Breast epithelium (tissue), 4 donors: ENCODE measurements around the gene PLPPR1. TPM values are rescaled to one million over a fixed set of nuclear protein-coding genes. Genes with fewer than 3 reads are reported as not detected.

ENCODE experiments used
- DNase-seq, 2 donors: peaks; one replicate each; pipeline ENCODE4 v3.0.0-alpha.2; 2019; ENCODE audit warnings: low spot score in 2 of 2
- H3K27ac ChIP-seq, 2 donors: fragments of 200-600 bp; sonication (generic) in 1 of 2; one replicate each; pipeline ENCODE4 v1.5.1; 2016 to 2019; ENCODE audit warnings: mild to moderate bottlenecking in 1 of 2
- H3K27me3 ChIP-seq, 2 donors: fragments of 200-600 bp; sonication (generic) in 1 of 2; one replicate each; pipeline versions ENCODE4 v1.5.1 to v1.6.0; 2017 to 2019; ENCODE audit warnings: control low read depth in 1 of 2, mild to moderate bottlenecking in 1 of 2
- H3K36me3 ChIP-seq: fragments of 200-600 bp; one replicate; pipeline ENCODE4 v1.5.1; 2019
- H3K4me1 ChIP-seq, 2 donors: fragments of 200-600 bp; sonication (generic); one replicate each; pipeline ENCODE4 v1.5.1; 2016 to 2019; ENCODE audit warnings: control low read depth in 1 of 2
- H3K4me3 ChIP-seq, 3 donors: fragments of 200-600 bp; sonication (generic); 1 replicate in 2 of 3; 2 replicates in 1 of 3; pipeline ENCODE4 v1.5.1; 2016 to 2019; ENCODE audit warnings: mild to moderate bottlenecking in 3 of 3, moderate library complexity in 2 of 3
- H3K9me3 ChIP-seq, 2 donors: fragments of 200-600 bp; sonication (generic) in 1 of 2; one replicate each; pipeline ENCODE4 v1.5.1; 2016 to 2019; ENCODE audit warnings: control low read depth in 1 of 2
- CTCF ChIP-seq, 3 donors: fragments of 450-650 bp; IDR thresholded peaks; one replicate each; pipeline ENCODE4 v1.5.1; 2016 to 2017; ENCODE audit warnings: antibody characterized with exemption in 3 of 3, mild to moderate bottlenecking in 3 of 3, moderate library complexity in 3 of 3
- POLR2A ChIP-seq: fragments of 450-650 bp; IDR thresholded peaks from one replicate; pipeline ENCODE4 v1.6.1; 2016; ENCODE audit warnings: antibody characterized with exemption, mild to moderate bottlenecking, moderate library complexity
- POLR2AphosphoS5 ChIP-seq, 3 donors: sonication (generic); formaldehyde crosslinking; IDR thresholded peaks; one replicate each; pipeline ENCODE4 v1.6.1; 2017; ENCODE audit warnings: antibody characterized with exemption in 3 of 3
- intact Hi-C: fragments of 100-400 bp; cut with DNase I; formaldehyde crosslinking; loops from one replicate; pipeline ENCODE4 v1.15.1; 2023; ENCODE audit warnings: low total_unique reads
- total RNA-seq, 3 donors: library from RNA; depleted of rRNA; stranded (reverse); fragments of >200 nt; gene quantifications; one replicate each; pipeline ENCODE4 v1.1.0, GENCODE V29; 2016

Gene PLPPR1
- total RNA-seq, 3 donors from 2014 or later = 0.66 to 2.2 TPM; not detected in 1

GRCh38 chr9:101165131-101165530 lies 136.6 kb downstream of the PLPPR1 start:
- Histone ChIP-seq H3K27ac (no peak overlapping the region), H3K9me3 (no peaks in the 10 kb centered on the region), H3K4me1 (no peaks in the 10 kb centered on the region), H3K4me3 (no peak overlapping the region), H3K36me3 (no peaks in the 10 kb centered on the region), H3K27me3 (no peaks in the 10 kb centered on the region)
- no peak for DNase-seq
- intact Hi-C loops = no loop called here
- TF ChIP-seq CTCF (IDR thresholded peaks at IDR 0.05) (no peak), POLR2A (no peak), POLR2AphosphoS5 (IDR thresholded peaks at IDR 0.05) (no peak)

DNA sequence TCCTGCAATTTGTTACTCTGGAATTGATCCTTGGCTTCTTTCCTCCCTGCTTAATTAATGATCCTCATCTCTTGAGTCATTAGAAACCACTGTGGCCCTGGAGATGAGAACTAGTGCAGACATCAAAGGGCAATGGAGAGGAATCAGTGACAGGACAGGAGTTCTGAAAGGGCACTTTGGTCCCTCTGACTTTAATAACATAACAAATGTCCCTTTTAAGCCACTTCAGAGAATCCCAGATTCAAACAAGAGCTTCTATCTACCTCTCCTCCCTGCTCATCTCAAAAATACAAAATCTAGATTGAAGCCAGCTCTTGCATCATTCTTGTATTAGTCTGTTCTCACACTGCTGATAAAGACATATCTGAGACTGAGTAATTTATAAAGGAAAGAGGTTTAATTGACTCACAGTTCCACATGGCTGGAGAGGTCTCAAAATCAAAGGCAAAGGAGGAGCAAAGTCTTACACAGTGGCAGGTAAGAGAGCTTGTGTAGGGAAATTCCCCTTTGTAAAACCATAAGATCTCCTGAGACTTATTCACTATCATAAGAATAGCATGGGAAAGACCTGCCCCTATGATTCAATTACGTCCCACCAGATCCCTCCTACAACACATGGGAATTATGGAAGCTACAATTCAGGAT lies 139.1 kb downstream of the PLPPR1 start:
- no peak overlapping the region for H3K4me3 ChIP-seq
- intact Hi-C loops = no loop called here

DNA sequence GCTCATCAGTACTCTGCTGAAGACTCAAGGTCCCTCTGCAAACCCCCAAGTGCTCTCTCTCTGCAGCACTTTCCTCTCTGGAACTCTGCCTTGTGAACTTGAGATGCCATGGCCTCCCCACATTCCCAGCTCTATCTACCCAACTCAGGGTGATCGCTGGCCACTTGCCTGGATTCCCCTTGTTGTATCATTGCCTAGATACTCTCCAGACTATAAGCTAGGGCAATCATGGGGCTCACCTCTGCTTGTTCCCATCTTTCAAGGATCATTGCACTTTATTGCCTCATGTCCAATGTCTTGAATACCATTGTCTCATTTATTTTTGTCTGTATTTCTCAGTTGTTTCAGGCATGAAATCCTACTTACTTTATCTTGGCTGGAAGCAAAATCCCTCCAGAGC lies 144.1 kb downstream of the PLPPR1 start:
- Histone ChIP-seq H3K27me3 (no peaks in the 10 kb centered on the region), H3K27ac (no peak overlapping the region), H3K4me1 (no peaks in the 10 kb centered on the region), H3K36me3 (no peaks in the 10 kb centered on the region), H3K9me3 (peaks cover 0 to 15% of the 10 kb centered on the region in 2 donors), H3K4me3 (no peak overlapping the region)
- intact Hi-C loops = no loop called here
- TF ChIP-seq CTCF (IDR thresholded peaks at IDR 0.05) = no peak
- TF ChIP-seq POLR2A = no peak
- no peak for TF ChIP-seq POLR2AphosphoS5 (IDR thresholded peaks at IDR 0.05)
- no peak for DNase-seq

More for the DNA sequence above, 139.1 kb downstream of the PLPPR1 start:
- no peak for DNase-seq
- TF ChIP-seq CTCF (IDR thresholded peaks at IDR 0.05) (no peak), POLR2A (no peak), POLR2AphosphoS5 (IDR thresholded peaks at IDR 0.05) (no peak)
- H3K9me3 ChIP-seq = no peaks in the 10 kb centered on the region
- H3K36me3 ChIP-seq = no peaks in the 10 kb centered on the region
- no peaks in the 10 kb centered on the region for H3K4me1 ChIP-seq
- no peak overlapping the region for H3K27ac ChIP-seq
- H3K27me3 ChIP-seq = no peaks in the 10 kb centered on the region

DNA sequence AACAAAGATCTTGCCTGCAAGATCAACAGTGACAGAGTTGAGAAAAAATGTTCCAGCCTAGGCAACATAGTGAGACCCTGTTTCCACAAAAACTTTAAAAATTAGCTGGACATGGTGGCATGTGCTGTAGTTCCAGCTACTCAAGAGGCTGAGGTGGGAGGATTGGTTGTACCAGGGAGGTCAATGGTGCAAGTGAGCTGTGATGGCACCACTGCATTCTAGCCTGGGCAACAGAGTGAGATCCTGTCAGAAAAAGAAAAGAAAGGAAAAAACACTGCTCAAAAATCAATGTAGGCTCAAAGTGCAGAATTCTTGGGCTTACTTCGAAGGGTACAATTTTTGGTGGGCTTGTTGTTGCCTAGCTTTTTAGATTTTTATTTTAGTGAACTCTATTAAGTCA lies 145.4 kb downstream of the PLPPR1 start:
- DNase-seq = no peak
- intact Hi-C loops = no loop called here
- Histone ChIP-seq H3K27me3 (no peaks in the 10 kb centered on the region), H3K4me3 (no peak overlapping the region), H3K27ac (no peak overlapping the region), H3K9me3 (peaks cover 0 to 15% of the 10 kb centered on the region in 2 donors), H3K4me1 (no peaks in the 10 kb centered on the region), H3K36me3 (no peaks in the 10 kb centered on the region)
- TF ChIP-seq POLR2AphosphoS5 (IDR thresholded peaks at IDR 0.05) (no peak), POLR2A (no peak)

- Histone ChIP-seq H3K36me3 (no peaks in the 10 kb centered on the region), H3K27me3 (no peaks in the 10 kb centered on the region), H3K9me3 (peaks cover 0 to 15% of the 10 kb centered on the region in 2 donors), H3K4me1 (no peaks in the 10 kb centered on the region), H3K27ac (no peak overlapping the region), H3K4me3 (no peak overlapping the region)
- no peak for DNase-seq
- TF ChIP-seq POLR2A (no peak), POLR2AphosphoS5 (IDR thresholded peaks at IDR 0.05) (no peak), CTCF (IDR thresholded peaks at IDR 0.05) (no peak)
- intact Hi-C loops = no loop called here
Measured at GRCh38 chr9:101176384-101176783, 147.9 kb downstream of the PLPPR1 start.
